Upper lobe of left lung (tissue), 4 donors: Measurements from ENCODE around the gene PLXNA3.

Source experiments
- EP300 ChIP-seq, 4 donors: sonication (generic); formaldehyde crosslinking; IDR thresholded peaks; one replicate each; pipeline ENCODE4 v1.5.1; 2017; ENCODE audit warnings: antibody characterized with exemption in 4 of 4, control low read depth in 2 of 4
- POLR2A ChIP-seq, 4 donors: fragments of 450-650 bp; IDR thresholded peaks; one replicate each; pipeline ENCODE4 v1.5.1; 2016 to 2017; ENCODE audit warnings: antibody characterized with exemption in 4 of 4, mild to moderate bottlenecking in 2 of 4
- POLR2AphosphoS5 ChIP-seq, 2 donors: sonication (generic); formaldehyde crosslinking; IDR thresholded peaks; one replicate each; pipeline ENCODE4 v1.5.1; 2017; ENCODE audit warnings: antibody characterized with exemption in 2 of 2
- TF ChIP-seq, protein P1 (sequence below), 6 experiments: fragments of 450-650 bp in 4 of 6; fragments of 200-600 bp in 2 of 6; sonication (generic) in 2 of 6; IDR thresholded peaks; one replicate each; pipeline ENCODE4 v1.5.1; 2016 to 2019; ENCODE audit warnings: antibody characterized with exemption in 6 of 6

GRCh38 chrX:154507673-154508383 is 49.7 kb downstream of the PLXNA3 start:
- TF ChIP-seq, protein P1, sequence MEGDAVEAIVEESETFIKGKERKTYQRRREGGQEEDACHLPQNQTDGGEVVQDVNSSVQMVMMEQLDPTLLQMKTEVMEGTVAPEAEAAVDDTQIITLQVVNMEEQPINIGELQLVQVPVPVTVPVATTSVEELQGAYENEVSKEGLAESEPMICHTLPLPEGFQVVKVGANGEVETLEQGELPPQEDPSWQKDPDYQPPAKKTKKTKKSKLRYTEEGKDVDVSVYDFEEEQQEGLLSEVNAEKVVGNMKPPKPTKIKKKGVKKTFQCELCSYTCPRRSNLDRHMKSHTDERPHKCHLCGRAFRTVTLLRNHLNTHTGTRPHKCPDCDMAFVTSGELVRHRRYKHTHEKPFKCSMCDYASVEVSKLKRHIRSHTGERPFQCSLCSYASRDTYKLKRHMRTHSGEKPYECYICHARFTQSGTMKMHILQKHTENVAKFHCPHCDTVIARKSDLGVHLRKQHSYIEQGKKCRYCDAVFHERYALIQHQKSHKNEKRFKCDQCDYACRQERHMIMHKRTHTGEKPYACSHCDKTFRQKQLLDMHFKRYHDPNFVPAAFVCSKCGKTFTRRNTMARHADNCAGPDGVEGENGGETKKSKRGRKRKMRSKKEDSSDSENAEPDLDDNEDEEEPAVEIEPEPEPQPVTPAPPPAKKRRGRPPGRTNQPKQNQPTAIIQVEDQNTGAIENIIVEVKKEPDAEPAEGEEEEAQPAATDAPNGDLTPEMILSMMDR (IDR thresholded peaks at IDR 0.05): no peak
- no peak for TF ChIP-seq POLR2A (IDR thresholded peaks at IDR 0.05)
- TF ChIP-seq EP300 (IDR thresholded peaks at IDR 0.05): no peak
- TF ChIP-seq POLR2AphosphoS5 (IDR thresholded peaks at IDR 0.05): no peak
